ENCODE measurements around the gene ATP6V1C2. TPM values are rescaled to one million over a fixed set of nuclear protein-coding genes. Genes with fewer than 3 reads are reported as not detected.

The ATP6V1C2 gene
- total and polyA plus RNA-seq, 4 donors, result 0.55 to 2.5 (median 1.0) TPM

DNA sequence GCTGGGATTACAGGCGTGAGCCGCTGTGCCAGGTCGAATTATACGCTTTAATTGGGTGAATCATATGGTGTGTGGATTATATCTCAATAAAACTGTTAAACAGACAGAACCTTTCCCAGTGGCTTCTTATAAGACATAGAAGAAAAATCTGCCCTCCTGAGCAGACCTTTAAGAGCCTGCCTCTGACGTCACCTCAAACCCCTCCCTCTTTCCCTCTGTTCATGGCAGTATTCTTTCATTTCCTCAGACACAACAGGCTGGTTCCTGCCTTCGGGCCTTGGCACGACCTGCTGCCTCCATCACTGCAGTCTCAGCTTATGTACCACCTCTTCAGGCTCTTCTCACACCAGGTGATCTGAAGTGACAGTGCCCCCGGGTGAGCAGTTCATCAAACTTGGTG is 105.2 kb downstream of the ATP6V1C2 start:
- H3K9me3 ChIP-seq (ENCODE audit: control insufficient read depth in 4 of 4, insufficient read depth in 3 of 4, low read length in 3 of 4), result peaks cover 0 to 6% (median 0%) of the 10 kb centered on the region in 4 donors
- peaks cover 0 to 11% (median 4%) of the 10 kb centered on the region in 3 donors for H3K27me3 ChIP-seq (ENCODE audit: control insufficient read depth in 3 of 3, insufficient read depth in 3 of 3, low read length in 2 of 3)
- TF ChIP-seq, protein P1, sequence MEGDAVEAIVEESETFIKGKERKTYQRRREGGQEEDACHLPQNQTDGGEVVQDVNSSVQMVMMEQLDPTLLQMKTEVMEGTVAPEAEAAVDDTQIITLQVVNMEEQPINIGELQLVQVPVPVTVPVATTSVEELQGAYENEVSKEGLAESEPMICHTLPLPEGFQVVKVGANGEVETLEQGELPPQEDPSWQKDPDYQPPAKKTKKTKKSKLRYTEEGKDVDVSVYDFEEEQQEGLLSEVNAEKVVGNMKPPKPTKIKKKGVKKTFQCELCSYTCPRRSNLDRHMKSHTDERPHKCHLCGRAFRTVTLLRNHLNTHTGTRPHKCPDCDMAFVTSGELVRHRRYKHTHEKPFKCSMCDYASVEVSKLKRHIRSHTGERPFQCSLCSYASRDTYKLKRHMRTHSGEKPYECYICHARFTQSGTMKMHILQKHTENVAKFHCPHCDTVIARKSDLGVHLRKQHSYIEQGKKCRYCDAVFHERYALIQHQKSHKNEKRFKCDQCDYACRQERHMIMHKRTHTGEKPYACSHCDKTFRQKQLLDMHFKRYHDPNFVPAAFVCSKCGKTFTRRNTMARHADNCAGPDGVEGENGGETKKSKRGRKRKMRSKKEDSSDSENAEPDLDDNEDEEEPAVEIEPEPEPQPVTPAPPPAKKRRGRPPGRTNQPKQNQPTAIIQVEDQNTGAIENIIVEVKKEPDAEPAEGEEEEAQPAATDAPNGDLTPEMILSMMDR (IDR thresholded peaks at IDR 0.05; ENCODE audit: control extremely low read depth, extremely low read depth), result no peak
- H3K9ac ChIP-seq (ENCODE audit: insufficient read depth in 1 of 2, low read length in 2 of 2), result no peak overlapping the region
- H3K36me3 ChIP-seq (ENCODE audit: control insufficient read depth in 4 of 4, insufficient read depth in 4 of 4, low read length in 4 of 4), result no peaks in the 10 kb centered on the region
- WGBS, 2 donors, result 82 to 86% methylated on average over 8 of the region's 8 CpGs
- DNase-seq, result no peak
- no peak overlapping the region for H3K27ac ChIP-seq (ENCODE audit: low read depth in 1 of 2, low read length in 1 of 2)
- peaks cover 0 to 3% (median 0%) of the 10 kb centered on the region in 5 donors for H3K4me1 ChIP-seq (ENCODE audit: control insufficient read depth in 5 of 5, insufficient read depth in 5 of 5, low read length in 5 of 5)
- no peak for ATAC-seq (ENCODE audit: insufficient read depth, low FRiP score)
- H3K4me3 ChIP-seq, result no peak overlapping the region

DNA sequence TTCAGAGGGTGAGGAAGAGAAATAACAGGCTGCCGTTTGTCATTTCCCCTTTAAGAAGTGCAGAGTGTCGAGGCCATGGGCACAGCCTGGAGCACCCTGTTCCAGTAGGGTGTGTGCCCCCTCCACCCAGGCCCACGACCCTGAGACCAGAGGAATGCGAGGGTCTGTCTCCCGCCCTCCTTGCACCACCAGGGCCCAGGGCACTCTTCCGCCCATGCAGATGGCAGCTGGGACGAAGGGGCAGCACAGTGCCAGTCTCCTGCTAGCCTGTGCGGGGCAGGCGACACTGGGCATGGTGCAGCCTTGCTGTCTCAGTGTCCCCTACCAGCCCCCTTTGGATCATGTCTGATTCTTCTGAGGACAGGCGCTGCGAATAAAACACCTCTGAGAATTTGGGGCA is 106.9 kb downstream of the ATP6V1C2 start:
- DNase-seq (no peak), ATAC-seq (ENCODE audit: insufficient read depth, low FRiP score) (no peak)
- 75 to 77% methylated on average over 10 to 11 of the region's 11 CpGs for WGBS, 2 donors
- no peak overlapping the region for H3K4me3 ChIP-seq
- no peak overlapping the region for H3K9ac ChIP-seq (ENCODE audit: insufficient read depth in 1 of 2, low read length in 2 of 2)
- peaks cover 0 to 3% (median 0%) of the 10 kb centered on the region in 5 donors for H3K4me1 ChIP-seq (ENCODE audit: control insufficient read depth in 5 of 5, insufficient read depth in 5 of 5, low read length in 5 of 5)
- peaks cover 0 to 12% (median 5%) of the 10 kb centered on the region in 3 donors for H3K27me3 ChIP-seq (ENCODE audit: control insufficient read depth in 3 of 3, insufficient read depth in 3 of 3, low read length in 2 of 3)
- peaks cover 0 to 6% (median 0%) of the 10 kb centered on the region in 4 donors for H3K9me3 ChIP-seq (ENCODE audit: control insufficient read depth in 4 of 4, insufficient read depth in 3 of 4, low read length in 3 of 4)
- H3K27ac ChIP-seq (ENCODE audit: low read depth in 1 of 2, low read length in 1 of 2), result no peak overlapping the region
- no peaks in the 10 kb centered on the region for H3K36me3 ChIP-seq (ENCODE audit: control insufficient read depth in 4 of 4, insufficient read depth in 4 of 4, low read length in 4 of 4)
- TF ChIP-seq, protein P1 (IDR thresholded peaks at IDR 0.05; ENCODE audit: control extremely low read depth, extremely low read depth), result no peak

DNA sequence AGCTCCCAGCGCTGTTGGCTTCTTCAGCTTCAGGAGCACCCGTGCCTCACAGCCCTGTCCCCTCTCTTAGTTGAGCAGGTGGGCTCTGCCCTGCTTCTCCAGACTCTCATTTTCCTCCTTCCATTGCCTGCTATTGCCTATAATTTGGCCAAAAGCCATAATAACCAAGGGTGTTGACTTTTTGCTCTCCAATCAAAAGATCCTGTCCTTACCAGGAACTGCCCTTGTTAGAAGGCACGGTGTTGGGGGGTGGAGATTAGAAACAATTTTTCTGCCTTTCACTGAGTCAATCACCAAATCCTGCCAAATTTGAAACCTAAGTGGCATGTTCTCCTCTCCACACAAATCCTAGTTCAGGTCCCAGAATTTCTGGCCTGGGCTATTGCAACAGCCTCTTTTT is 107.9 kb downstream of the ATP6V1C2 start:
- peaks cover 0 to 6% (median 0%) of the 10 kb centered on the region in 5 donors for H3K4me1 ChIP-seq (ENCODE audit: control insufficient read depth in 5 of 5, insufficient read depth in 5 of 5, low read length in 5 of 5)
- H3K9ac ChIP-seq (ENCODE audit: insufficient read depth in 1 of 2, low read length in 2 of 2), result no peak overlapping the region
- no peak for ATAC-seq (ENCODE audit: insufficient read depth, low FRiP score)
- H3K36me3 ChIP-seq (ENCODE audit: control insufficient read depth in 4 of 4, insufficient read depth in 4 of 4, low read length in 4 of 4), result no peaks in the 10 kb centered on the region
- no peak overlapping the region for H3K4me3 ChIP-seq
- H3K9me3 ChIP-seq (ENCODE audit: control insufficient read depth in 4 of 4, insufficient read depth in 3 of 4, low read length in 3 of 4), result peaks cover 0 to 6% (median 0%) of the 10 kb centered on the region in 4 donors
- H3K27me3 ChIP-seq (ENCODE audit: control insufficient read depth in 3 of 3, insufficient read depth in 3 of 3, low read length in 2 of 3), result peaks cover 0 to 8% (median 5%) of the 10 kb centered on the region in 3 donors
- 71 to 85% methylated on average over 3 of the region's 3 CpGs for WGBS, 2 donors
- no peak overlapping the region for H3K27ac ChIP-seq (ENCODE audit: low read depth in 1 of 2, low read length in 1 of 2)
- TF ChIP-seq, protein P1 (IDR thresholded peaks at IDR 0.05; ENCODE audit: control extremely low read depth, extremely low read depth), result no peak
- no peak for DNase-seq

DNA sequence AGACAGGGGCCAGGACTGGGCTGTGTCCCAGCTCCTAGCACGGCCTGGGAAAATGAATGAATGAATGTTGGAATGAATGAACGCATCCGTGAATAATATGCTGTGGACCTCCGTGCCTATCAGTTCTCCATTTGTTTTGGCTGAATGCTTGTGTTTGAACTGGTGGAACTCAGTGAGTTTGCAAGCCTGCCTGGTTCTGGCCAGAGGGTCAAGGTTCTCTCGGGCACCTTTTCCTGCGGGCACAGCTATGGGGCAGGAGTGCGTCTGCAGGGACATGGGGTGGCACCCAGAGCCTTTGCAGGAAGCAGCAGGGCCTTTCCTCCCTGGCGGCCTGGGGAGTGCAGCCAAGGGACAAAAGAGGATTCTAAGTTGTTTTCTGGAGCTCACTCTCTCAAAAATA is 108.8 kb downstream of the ATP6V1C2 start:
- ATAC-seq (ENCODE audit: insufficient read depth, low FRiP score) (no peak), DNase-seq (no peak)
- H3K27ac ChIP-seq (ENCODE audit: low read depth in 1 of 2, low read length in 1 of 2), result no peak overlapping the region
- no peak overlapping the region for H3K4me3 ChIP-seq
- no peaks in the 10 kb centered on the region for H3K36me3 ChIP-seq (ENCODE audit: control insufficient read depth in 4 of 4, insufficient read depth in 4 of 4, low read length in 4 of 4)
- H3K27me3 ChIP-seq (ENCODE audit: control insufficient read depth in 3 of 3, insufficient read depth in 3 of 3, low read length in 2 of 3), result peaks cover 0 to 8% (median 5%) of the 10 kb centered on the region in 3 donors
- TF ChIP-seq, protein P1 (IDR thresholded peaks at IDR 0.05; ENCODE audit: control extremely low read depth, extremely low read depth), result no peak
- H3K9ac ChIP-seq (ENCODE audit: insufficient read depth in 1 of 2, low read length in 2 of 2), result no peak overlapping the region
- peaks cover 0 to 6% (median 0%) of the 10 kb centered on the region in 4 donors for H3K9me3 ChIP-seq (ENCODE audit: control insufficient read depth in 4 of 4, insufficient read depth in 3 of 4, low read length in 3 of 4)
- H3K4me1 ChIP-seq (ENCODE audit: control insufficient read depth in 5 of 5, insufficient read depth in 5 of 5, low read length in 5 of 5), result peaks cover 0 to 6% (median 0%) of the 10 kb centered on the region in 5 donors
- WGBS, 2 donors, result 87% methylated on average over 8 of the region's 8 CpGs
